HG02588 (cell line): Measurements from ENCODE around the gene SLC22A23.

Source experiments
- ATAC-seq: cut with Tn5 transposase; IDR thresholded peaks from one replicate; pipeline ENCODE4 v1.9.1; 2021; ENCODE audit warnings: mild to moderate bottlenecking, moderate library complexity; ENCODE audit not compliant: unreplicated experiment

The SLC22A23 gene

GRCh38 chr6:3372912-3373554 lies 83.8 kb downstream of the SLC22A23 start:
- no peak for ATAC-seq

- ATAC-seq = no peak
Observed at GRCh38 chr6:3372184-3372846, 84.5 kb downstream of the SLC22A23 start.

GRCh38 chr6:3371222-3371949 lies 85.5 kb downstream of the SLC22A23 start:
- no peak for ATAC-seq

- ATAC-seq = no peak
Observed at GRCh38 chr6:3370361-3371221, 86.3 kb downstream of the SLC22A23 start.

GRCh38 chr6:3369985-3370360 lies 86.9 kb downstream of the SLC22A23 start:
- ATAC-seq = no peak

- no peak for ATAC-seq
Observed at GRCh38 chr6:3368685-3369084, 88.2 kb downstream of the SLC22A23 start.

GRCh38 chr6:3367630-3368029 lies 89.2 kb downstream of the SLC22A23 start:
- ATAC-seq = no peak

GRCh38 chr6:3366596-3367413 lies 90.0 kb downstream of the SLC22A23 start:
- no peak for ATAC-seq

- ATAC-seq = no peak
Observed at GRCh38 chr6:3364391-3364790, 92.5 kb downstream of the SLC22A23 start.

- ATAC-seq = no peak
Observed at GRCh38 chr6:3363296-3364025, 93.4 kb downstream of the SLC22A23 start.

- no peak for ATAC-seq
Observed at GRCh38 chr6:3361312-3362037, 95.4 kb downstream of the SLC22A23 start.

GRCh38 chr6:3360727-3361045 lies 96.2 kb downstream of the SLC22A23 start:
- no peak for ATAC-seq

- no peak for ATAC-seq
Observed at GRCh38 chr6:3359973-3360726, 96.7 kb downstream of the SLC22A23 start.

GRCh38 chr6:3359101-3359752 lies 97.6 kb downstream of the SLC22A23 start:
- no peak for ATAC-seq

- no peak for ATAC-seq
Observed at GRCh38 chr6:3358413-3359100, 98.3 kb downstream of the SLC22A23 start.

- no peak for ATAC-seq
Observed at GRCh38 chr6:3357678-3358077, 99.2 kb downstream of the SLC22A23 start.

- ATAC-seq = no peak
Observed at GRCh38 chr6:3356824-3357420, 99.9 kb downstream of the SLC22A23 start.
